ENCODE results near the gene KCNK6.

Gene KCNK6

GRCh38 chr19:38378866-38379265 lies 59.2 kb downstream of the KCNK6 start:
- ChIA-PET CTCF (no interaction called here), POLR2A (interaction anchor here (0.6 kb wide), 1 partner anchor 330 kb away, joined by 4 read pairs; no protein-coding TSS in a partner anchor)
- no peak for DNase-seq (ENCODE audit: extremely low spot score)

DNA sequence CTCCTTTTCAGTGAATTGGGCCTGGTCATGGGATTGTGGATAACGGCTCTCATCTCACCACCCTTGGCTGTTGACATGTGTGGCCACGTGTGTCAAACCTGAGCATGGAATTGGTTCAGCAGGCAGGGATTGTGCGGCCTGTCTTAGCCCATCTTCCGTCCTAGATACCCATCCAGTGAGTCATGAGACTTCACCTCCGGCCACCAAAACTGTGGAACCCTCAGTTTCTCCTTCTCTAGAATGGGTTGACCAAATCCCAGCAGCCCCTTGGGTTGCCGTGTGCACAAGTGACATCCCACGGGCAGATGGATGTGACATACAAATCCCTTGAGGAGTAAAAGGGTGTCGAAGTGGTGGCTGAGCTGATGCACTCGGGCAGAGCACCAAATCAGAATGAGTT lies 61.5 kb downstream of the KCNK6 start:
- CTCF ChIA-PET: no interaction called here
- POLR2A ChIA-PET: interaction anchor here (2.2 kb wide), 1 partner anchor 22 kb away, joined by 5 read pairs; the partner anchor contains the start of gene FAM98C
- DNase-seq (ENCODE audit: extremely low spot score): no peak
- no peak for TF ChIP-seq CTCF (IDR thresholded peaks at IDR 0.05; ENCODE audit: control extremely low read depth, extremely low read depth, low read depth, missing control alignments)

More at GRCh38 chr19:38378866-38379265, 59.2 kb downstream of the KCNK6 start:
- no peak for TF ChIP-seq CTCF (IDR thresholded peaks at IDR 0.05; ENCODE audit: control extremely low read depth, extremely low read depth, low read depth, missing control alignments)
